K562 (cell line): Measurements from ENCODE around the gene NECAB2. TPM values are rescaled to one million over a fixed set of nuclear protein-coding genes. Genes with fewer than 3 reads are reported as not detected.

Experiments used
- ATAC-seq: fragments of 200-7000 bp; cut with Tn5 transposase; 3 replicates; pipeline ENCODE4 v1.9.1; 2020; ENCODE audit warnings: moderate library complexity
- BruUV-seq: library from RNA; stranded (reverse); fragments of 400-500 nt; replicated peaks from 2 replicates; lab custom pipeline; 2021; lab: Mats Ljungman, UMichigan
- CTCF ChIA-PET: fragments of 300-600 bp; formaldehyde crosslinking; extraction: SDS; loops from one replicate; lab custom pipeline; 2021; ENCODE audit warnings: low intra/inter-chr PET ratio; lab: Yijun Ruan, JAX
- POLR2A ChIA-PET: fragments of 300-600, 350-650 bp; sonication (Branson Sonifier 250); formaldehyde crosslinking; extraction: SDS; loops from one replicate; lab custom pipeline; 2021; ENCODE audit warnings: antibody characterized with exemption, inconsistent platforms; lab: Yijun Ruan, JAX
- DNase-seq, 4 experiments: peaks; one replicate each; pipeline versions ENCODE4 v3.0.0 to v3.0.0-alpha.2; 2011 to 2018; ENCODE audit warnings: low spot score in 3 of 4, mixed read lengths in 3 of 4; ENCODE audit errors: extremely low read depth in 1 of 4
- FAIRE-seq: peaks from 2 replicates; lab custom pipeline; 2011; peaks lifted over from hg19 to GRCh38; lab: Jason Lieb, UNC
- H2AFZ ChIP-seq: 2 replicates; pipeline ENCODE4 v1.6.0; 2011; ENCODE audit warnings: low read depth, low read length, control low read depth, inconsistent platforms
- H3K27ac ChIP-seq: fragments of 200-600 bp; 3 replicates; pipeline ENCODE4 v1.8.0; 2011; ENCODE audit warnings: low read depth, mild to moderate bottlenecking, control low read depth, inconsistent platforms, low read length, moderate library complexity, mixed read lengths; ENCODE audit errors: extremely low read depth
- H3K27me3 ChIP-seq, 2 experiments: fragments of 300-600 bp in 1 of 2; 2 replicates in 1 of 2; 3 replicates in 1 of 2; pipeline versions ENCODE4 v1.6.0 to v1.8.0; 2011; ENCODE audit warnings: inconsistent platforms in 2 of 2, low read length in 2 of 2, mild to moderate bottlenecking in 1 of 2, mixed read lengths in 1 of 2, moderate library complexity in 1 of 2; ENCODE audit not compliant: control insufficient read depth in 2 of 2, insufficient read depth in 2 of 2
- H3K36me3 ChIP-seq: fragments of 300-600 bp; 3 replicates; pipeline ENCODE4 v1.8.0; 2011; ENCODE audit warnings: mild to moderate bottlenecking, low read length, inconsistent platforms; ENCODE audit not compliant: control insufficient read depth, insufficient read depth
- H3K4me1 ChIP-seq, 2 experiments: fragments of 200-600 bp in 1 of 2; replicated peaks in 1 of 2; 2 replicates in 1 of 2; 3 replicates in 1 of 2; pipeline versions ENCODE4 v1.5.1 to v1.8.0; 2011; ENCODE audit warnings: inconsistent platforms in 2 of 2, low read length in 2 of 2, mild to moderate bottlenecking in 1 of 2, mixed read lengths in 1 of 2, moderate library complexity in 1 of 2; ENCODE audit not compliant: control insufficient read depth in 2 of 2, insufficient read depth in 2 of 2
- H3K4me2 ChIP-seq: 2 replicates; pipeline ENCODE4 v1.6.1; 2011; ENCODE audit warnings: low read length, control low read depth, inconsistent platforms, mixed read lengths; ENCODE audit not compliant: insufficient read depth
- H3K4me3 ChIP-seq: fragments of 200-600 bp; sonication (generic), shearing (Covaris generic); 2 replicates; pipeline ENCODE4 v1.5.1; 2016; ENCODE audit warnings: control low read depth, inconsistent platforms
- H3K79me2 ChIP-seq: fragments of 200-600 bp; 3 replicates; pipeline ENCODE4 v1.8.0; 2011; ENCODE audit warnings: low read length, inconsistent platforms; ENCODE audit not compliant: control insufficient read depth, insufficient read depth
- H3K9ac ChIP-seq, 2 experiments: 2 replicates each; pipeline versions ENCODE4 v1.6.0 to v1.6.1; 2011; ENCODE audit warnings: low read depth in 2 of 2, low read length in 2 of 2, control low read depth in 1 of 2, inconsistent platforms in 1 of 2, mild to moderate bottlenecking in 1 of 2, mixed read lengths in 1 of 2; ENCODE audit not compliant: insufficient read depth in 1 of 2
- H3K9me1 ChIP-seq: one replicate; pipeline ENCODE4 v1.6.0; 2011; ENCODE audit warnings: inconsistent platforms, mild to moderate bottlenecking, low read length, moderate library complexity; ENCODE audit not compliant: control insufficient read depth, insufficient read depth
- H3K9me3 ChIP-seq: replicated peaks from 2 replicates; pipeline ENCODE4 v1.5.1; 2011; ENCODE audit warnings: low read depth, low read length, inconsistent platforms; ENCODE audit not compliant: control insufficient read depth, insufficient read depth
- H4K20me1 ChIP-seq: replicated peaks from 2 replicates; pipeline ENCODE4 v1.6.1; 2011; ENCODE audit warnings: low read length, inconsistent platforms, mixed read lengths; ENCODE audit not compliant: control insufficient read depth, insufficient read depth
- CEBPG ChIP-seq, 3 experiments: fragments of 200-800 bp in 1 of 3; sonication (Bioruptor generic) in 1 of 3; sonication (generic) in 1 of 3; formaldehyde crosslinking in 1 of 3; IDR thresholded peaks in 2 of 3; conservative IDR thresholded peaks in 1 of 3; 2 replicates each; pipeline versions ENCODE4 v1.6.1 to v1.8.0; 2016 to 2022; ENCODE audit warnings: missing compliant biosample characterization in 2 of 3, missing genetic modification characterization in 2 of 3, mild to moderate bottlenecking in 1 of 3, missing genetic modification reagents in 1 of 3
- DDX20 ChIP-seq: fragments of 450-650 bp; IDR thresholded peaks from 2 replicates; pipeline ENCODE4 v1.6.1; 2016; ENCODE audit warnings: missing genetic modification characterization, low read depth, mild to moderate bottlenecking, missing compliant biosample characterization, moderate library complexity
- HMG20B ChIP-seq: fragments of 250-450 bp; sonication (Bioruptor Pico); IDR thresholded peaks from 2 replicates; pipeline ENCODE4 v1.5.0; 2021; ENCODE audit warnings: mild to moderate bottlenecking
- HMGN3 ChIP-seq: IDR thresholded peaks from 2 replicates; pipeline ENCODE4 v1.6.1; 2011; ENCODE audit warnings: borderline replicate concordance, low read depth, mild to moderate bottlenecking, mixed read lengths, low read length; ENCODE audit not compliant: insufficient read length; ENCODE audit errors: extremely low read depth
- NR2C1 ChIP-seq, 2 experiments: fragments of 450-650 bp; IDR thresholded peaks; 2 replicates each; pipeline ENCODE4 v1.6.1; 2017; ENCODE audit warnings: mild to moderate bottlenecking in 2 of 2, antibody characterized with exemption in 1 of 2, inconsistent platforms in 1 of 2, missing compliant biosample characterization in 1 of 2, missing genetic modification characterization in 1 of 2
- NR3C1 ChIP-seq: sonication (generic); formaldehyde crosslinking; IDR thresholded peaks from 2 replicates; pipeline ENCODE4 v1.8.1; 2022; ENCODE audit warnings: missing genetic modification reagents
- NR4A1 ChIP-seq, 2 experiments: fragments of 250-450 bp in 1 of 2; fragments of 450-650 bp in 1 of 2; sonication (Bioruptor Pico) in 1 of 2; IDR thresholded peaks; 2 replicates each; pipeline versions ENCODE4 v1.4.0 to v1.6.1; 2016 to 2020; ENCODE audit warnings: mild to moderate bottlenecking in 2 of 2, missing compliant biosample characterization in 1 of 2, missing genetic modification characterization in 1 of 2, moderate library complexity in 1 of 2
- RBM25 ChIP-seq: fragments of 200-400 bp; formaldehyde crosslinking; IDR thresholded peaks from 2 replicates; pipeline ENCODE4 v1.6.1; 2018; ENCODE audit warnings: low read length, low read depth, moderate library complexity; ENCODE audit not compliant: severe bottlenecking
- RFX1 ChIP-seq: fragments of 450-650 bp; IDR thresholded peaks from 2 replicates; pipeline ENCODE4 v1.6.1; 2016; ENCODE audit warnings: mild to moderate bottlenecking, moderate library complexity
- SMARCC2 ChIP-seq: fragments of 450-650 bp; IDR thresholded peaks from 2 replicates; pipeline ENCODE4 v1.6.1; 2017; ENCODE audit warnings: antibody characterized with exemption, moderate library complexity, mild to moderate bottlenecking, low read depth
- TRIM28 ChIP-seq: fragments of 450-650 bp; IDR thresholded peaks from 2 replicates; pipeline ENCODE4 v1.6.1; 2017
- WGBS: fragments of 100-300 bp; shearing (Covaris generic); methylation state at CpG from one replicate; pipeline ENCODE4 v1.1.6; 2016; ENCODE audit warnings: low coverage, mixed read lengths; ENCODE audit not compliant: insufficient coverage; ENCODE audit errors: missing lambda C conversion rate; 5-methylcytosine and 5-hydroxymethylcytosine counted together
- in situ Hi-C: fragments of 300-500 bp; cut with MboI; formaldehyde crosslinking; loops from 4 replicates; pipeline ENCODE4 v1.15.0; 2018; ENCODE audit warnings: inconsistent platforms, mixed read lengths
- intact Hi-C: fragments of 100-400 bp; cut with micrococcal nuclease; formaldehyde crosslinking; loops from 2 replicates; pipeline ENCODE4 v1.14.2; 2022
- polyA plus RNA-seq, 8 experiments: library from polyadenylated mRNA; depleted of rRNA in 4 of 8; stranded (reverse) in 5 of 8; unstranded in 3 of 8; fragments of >200 nt; fragmentation: Nextera tagmentation in 2 of 8; fragmentation: Illumina TruSeq in 1 of 8; extraction: Ambion mirVana in 2 of 8; extraction: Trizol in 1 of 8; gene quantifications; 2 replicates each; pipeline versions ENCODE4 v1.2.1 to v1.2.3, GENCODE V29; 2011 to 2014; ENCODE audit warnings: inconsistent platforms in 1 of 8, missing spikeins in 1 of 8
- total RNA-seq, 7 experiments: library from RNA; depleted of rRNA in 6 of 7; stranded (reverse); fragments of >200 nt in 6 of 7; fragmentation: Illumina TruSeq in 2 of 7; extraction: Trizol in 2 of 7; gene quantifications; 2 replicates each; pipeline versions ENCODE4 v1.2.1 to v1.2.3, GENCODE V29; 2011 to 2021; ENCODE audit warnings: low replicate concordance in 1 of 7
- TF ChIP-seq, protein P1 (sequence below): fragments of 250-450 bp; sonication (Bioruptor Pico); IDR thresholded peaks from 2 replicates; pipeline ENCODE4 v1.5.0; 2021

The NECAB2 gene
- total and polyA plus RNA-seq, 9 of the 15 experiments (the other 6 are each of a cell fraction or from before 2014, with no cell fraction given): 0.03 to 0.28 TPM; not detected in 7

DNA sequence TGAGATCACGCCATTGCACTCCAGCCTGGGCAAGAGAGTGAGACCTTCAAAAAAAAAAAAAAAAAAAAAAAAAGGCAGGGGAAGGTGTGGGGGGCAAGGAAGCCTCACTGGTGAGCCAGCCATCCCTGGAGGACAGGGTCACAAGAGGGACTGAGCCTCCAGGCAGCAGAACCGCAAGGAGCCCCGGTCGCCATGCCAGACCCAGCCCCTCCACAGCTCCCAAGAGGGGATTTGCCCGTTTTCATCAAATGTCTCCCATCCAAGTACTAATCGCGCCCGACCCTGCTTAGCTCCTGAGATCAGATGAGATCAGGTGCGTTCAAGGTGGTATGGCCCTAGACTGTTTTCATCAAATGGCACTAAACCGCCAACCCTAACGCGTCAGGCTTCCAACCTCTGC, 71.7 kb downstream of the NECAB2 start:
- no TSS peak for BruUV-seq
- FAIRE-seq (no peak), DNase-seq (no peak), ATAC-seq (no peak)
- Histone ChIP-seq H4K20me1 (peaks cover 40% of the 10 kb centered on the region; the same call in 1 of the 2 replicates), H3K27ac (no peak overlapping the region), H3K79me2 (no peaks in the 10 kb centered on the region), H3K27me3 (peaks cover 60 to 83% of the 10 kb centered on the region in 2 experiments), H3K4me3 (no peak overlapping the region), H3K36me3 (no peaks in the 10 kb centered on the region), H3K9ac (no peak overlapping the region), H3K9me1 (peaks cover 11% of the 10 kb centered on the region), H3K4me1 (peaks cover 16 to 23% of the 10 kb centered on the region in 2 experiments), H3K4me2 (no peak overlapping the region), H2AFZ (no peak overlapping the region), H3K9me3 (no peaks in the 10 kb centered on the region)
- no peak for TF ChIP-seq NR2C1 (IDR thresholded peaks at IDR 0.05)
- TF ChIP-seq NR2C1 (tag; IDR thresholded peaks at IDR 0.05): no peak
- no peak for TF ChIP-seq TRIM28
- TF ChIP-seq NR3C1 (CRISPR knock-in tag): no peak
- TF ChIP-seq, protein P1, sequence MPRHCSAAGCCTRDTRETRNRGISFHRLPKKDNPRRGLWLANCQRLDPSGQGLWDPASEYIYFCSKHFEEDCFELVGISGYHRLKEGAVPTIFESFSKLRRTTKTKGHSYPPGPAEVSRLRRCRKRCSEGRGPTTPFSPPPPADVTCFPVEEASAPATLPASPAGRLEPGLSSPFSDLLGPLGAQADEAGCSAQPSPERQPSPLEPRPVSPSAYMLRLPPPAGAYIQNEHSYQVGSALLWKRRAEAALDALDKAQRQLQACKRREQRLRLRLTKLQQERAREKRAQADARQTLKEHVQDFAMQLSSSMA: no peak
- TF ChIP-seq SMARCC2: no peak
- TF ChIP-seq HMGN3: no peak
- no peak for TF ChIP-seq NR4A1 (CRISPR knock-in tag; IDR thresholded peaks at IDR 0.05)
- TF ChIP-seq NR4A1 (tag; IDR thresholded peaks at IDR 0.05): no peak
- TF ChIP-seq CEBPG (CRISPR knock-in tag; IDR thresholded peaks at IDR 0.05): no peak
- no peak for TF ChIP-seq CEBPG (tag; conservative IDR thresholded peaks at IDR 0.05 in 1 of 2, IDR thresholded peaks at IDR 0.05 in 1 of 2)
- TF ChIP-seq RBM25: no peak
- TF ChIP-seq DDX20: no peak
- TF ChIP-seq RFX1: no peak
- TF ChIP-seq HMG20B (CRISPR knock-in tag): no peak
- POLR2A ChIA-PET: interaction anchor here (1.3 kb wide), 1 partner anchor 14 kb away, joined by 4 read pairs; no protein-coding TSS in a partner anchor
- CTCF ChIA-PET: no interaction called here
- intact Hi-C loops (no loop called here), in situ Hi-C loops (loop anchor here (10.0 kb wide), 1 partner anchor 65 kb away; no protein-coding TSS in a partner anchor)
- 21% methylated on average over 12 of the region's 12 CpGs for WGBS
